IMR-90 (cell line): Measurements from ENCODE around the gene SAMD11. TPM values are rescaled to one million over a fixed set of nuclear protein-coding genes. Genes with fewer than 3 reads are reported as not detected.
"Not testable (repeated sequence)": the region's sequence is repeated elsewhere in the genome, so short reads cannot be mapped to it uniquely, and the experiment has no call there.

Experiments
- ATAC-seq: fragments of 200-7000 bp; cut with Tn5 transposase; 2 replicates; pipeline ENCODE4 v1.9.1; 2020; ENCODE audit warnings: low read depth, mild to moderate bottlenecking, moderate library complexity
- BruUV-seq: library from RNA; stranded (reverse); fragments of 400-500 nt; replicated peaks from 2 replicates; lab custom pipeline; 2021; lab: Mats Ljungman, UMichigan
- CTCF ChIA-PET: fragments of 300-600 bp; formaldehyde crosslinking; extraction: SDS; loops from one replicate; lab custom pipeline; 2021; ENCODE audit warnings: antibody characterized with exemption; lab: Yijun Ruan, JAX
- POLR2A ChIA-PET: fragments of 300-600 bp; sonication (Branson Sonifier 250); formaldehyde crosslinking; loops from one replicate; lab custom pipeline; 2022; ENCODE audit warnings: antibody characterized with exemption; ENCODE audit not compliant: unreplicated experiment; lab: Charles Lee
- DNase-seq: peaks from one replicate; pipeline ENCODE4 v3.0.0; 2013
- H2AFZ ChIP-seq: replicated peaks from 2 replicates; pipeline ENCODE3; 2013; ENCODE audit warnings: low read length, mild to moderate bottlenecking; ENCODE audit not compliant: poor library complexity
- H2AK5ac ChIP-seq: 2 replicates; pipeline ENCODE4 v1.6.1; 2013; ENCODE audit warnings: low read depth, low read length, inconsistent platforms
- H2AK9ac ChIP-seq: replicated peaks from 2 replicates; pipeline ENCODE3; 2013; ENCODE audit warnings: mild to moderate bottlenecking, low read depth, low read length, moderate library complexity; ENCODE audit not compliant: poor library complexity
- H2BK120ac ChIP-seq: 2 replicates; pipeline ENCODE4 v1.6.1; 2013; ENCODE audit warnings: low read depth, low read length, inconsistent platforms
- H2BK15ac ChIP-seq: 3 replicates; pipeline ENCODE4 v1.6.1; 2013; ENCODE audit warnings: low read depth, low read length, inconsistent platforms
- H2BK20ac ChIP-seq: 2 replicates; pipeline ENCODE4 v1.6.1; 2013; ENCODE audit warnings: low read depth, mild to moderate bottlenecking, inconsistent platforms, low read length, moderate library complexity
- H2BK5ac ChIP-seq: 2 replicates; pipeline ENCODE4 v1.6.1; 2013; ENCODE audit warnings: mild to moderate bottlenecking, low read depth, low read length, inconsistent platforms; ENCODE audit not compliant: poor library complexity, severe bottlenecking
- H3K14ac ChIP-seq: replicated peaks from 2 replicates; pipeline ENCODE4 v1.6.1; 2013; ENCODE audit warnings: low read depth, low read length, inconsistent platforms
- H3K18ac ChIP-seq: 2 replicates; pipeline ENCODE4 v1.6.1; 2013; ENCODE audit warnings: low read depth, low read length, control low read depth
- H3K23ac ChIP-seq: 2 replicates; pipeline ENCODE4 v1.6.1; 2013; ENCODE audit warnings: low read depth, low read length, inconsistent platforms
- H3K27ac ChIP-seq: 2 replicates; pipeline ENCODE4 v1.5.1; 2013; ENCODE audit warnings: mild to moderate bottlenecking, control low read depth, low read length; ENCODE audit not compliant: insufficient read depth
- H3K27me3 ChIP-seq: 2 replicates; pipeline ENCODE4 v1.6.1; 2013; ENCODE audit warnings: low read length; ENCODE audit not compliant: control insufficient read depth, insufficient read depth
- H3K36me3 ChIP-seq: 2 replicates; pipeline ENCODE4 v1.6.1; 2013; ENCODE audit warnings: low read length, mixed read lengths; ENCODE audit not compliant: control insufficient read depth, insufficient read depth
- H3K4ac ChIP-seq: 2 replicates; pipeline ENCODE4 v1.6.1; 2013; ENCODE audit warnings: low read depth, low read length, inconsistent platforms
- H3K4me1 ChIP-seq: 2 replicates; pipeline ENCODE4 v1.6.1; 2013; ENCODE audit warnings: low read length, mixed read lengths; ENCODE audit not compliant: control insufficient read depth, insufficient read depth
- H3K4me2 ChIP-seq: 2 replicates; pipeline ENCODE4 v1.6.1; 2013; ENCODE audit warnings: low read depth, mild to moderate bottlenecking, control low read depth, low read length, moderate library complexity
- H3K4me3 ChIP-seq: 2 replicates; pipeline ENCODE4 v1.5.1; 2013; ENCODE audit warnings: low read depth, mild to moderate bottlenecking, control low read depth, low read length, moderate library complexity; ENCODE audit not compliant: insufficient read depth
- H3K56ac ChIP-seq: 2 replicates; pipeline ENCODE4 v1.6.1; 2013; ENCODE audit warnings: low read length, inconsistent platforms; ENCODE audit not compliant: insufficient read depth; ENCODE audit errors: extremely low read depth
- H3K79me1 ChIP-seq, 2 experiments: 2 replicates each; pipeline ENCODE4 v1.6.1; 2013; ENCODE audit warnings: low read length in 2 of 2, inconsistent platforms in 1 of 2, low read depth in 1 of 2
- H3K9ac ChIP-seq: 2 replicates; pipeline ENCODE4 v1.6.1; 2013; ENCODE audit warnings: low read depth, low read length, control low read depth
- H3K9me1 ChIP-seq: 2 replicates; pipeline ENCODE4 v1.6.1; 2013; ENCODE audit warnings: low read length, inconsistent platforms; ENCODE audit not compliant: insufficient read depth
- H3K9me3 ChIP-seq: 2 replicates; pipeline ENCODE4 v1.6.1; 2013; ENCODE audit warnings: low read length; ENCODE audit not compliant: control insufficient read depth, insufficient read depth
- H4K20me1 ChIP-seq: 2 replicates; pipeline ENCODE4 v1.6.1; 2013; ENCODE audit warnings: low read length, inconsistent platforms; ENCODE audit not compliant: insufficient read depth
- H4K5ac ChIP-seq: 2 replicates; pipeline ENCODE4 v1.6.1; 2013; ENCODE audit warnings: mild to moderate bottlenecking, low read depth, low read length, control low read depth
- H4K8ac ChIP-seq, 2 experiments: 2 replicates each; pipeline ENCODE4 v1.6.1; 2013; ENCODE audit warnings: low read depth in 2 of 2, low read length in 2 of 2, control low read depth in 1 of 2, inconsistent platforms in 1 of 2
- H4K91ac ChIP-seq: 2 replicates; pipeline ENCODE4 v1.6.1; 2013; ENCODE audit warnings: low read depth, low read length, inconsistent platforms; ENCODE audit not compliant: insufficient read depth
- ELK1 ChIP-seq: fragments of 150-350 bp; IDR thresholded peaks from 2 replicates; pipeline ENCODE4 v1.6.1; 2016; ENCODE audit warnings: low read depth, mild to moderate bottlenecking, low read length, moderate library complexity, borderline replicate concordance
- WGBS, 2 experiments: methylation state at CpG; one replicate each; pipeline versions ENCODE4 v1.1.5 to v1.1.7; 2013; ENCODE audit warnings: missing lambda C conversion rate in 2 of 2; ENCODE audit not compliant: insufficient read length in 1 of 2; ENCODE audit errors: extremely low coverage in 2 of 2; 5-methylcytosine and 5-hydroxymethylcytosine counted together
- dilution Hi-C: fragments of 300-500 bp; cut with HindIII; formaldehyde crosslinking; loops from one replicate; pipeline ENCODE4 v1.14.3; 2018; ENCODE audit warnings: low sequenced_read_pairs; ENCODE audit not compliant: unreplicated experiment
- in situ Hi-C: fragments of 300-500 bp; cut with MboI; formaldehyde crosslinking; loops from 3 replicates; pipeline ENCODE4 v1.14.3; 2019; ENCODE audit warnings: low sequenced_read_pairs, inconsistent platforms, mixed read lengths
- intact Hi-C: fragments of 100-400 bp; cut with micrococcal nuclease; formaldehyde crosslinking; loops from 2 replicates; pipeline ENCODE4 v1.10.0; 2022
- polyA plus RNA-seq, 3 experiments: library from polyadenylated mRNA; depleted of rRNA; stranded (reverse); fragments of >200 nt; gene quantifications; 2 replicates each; pipeline ENCODE4 v1.2.3, GENCODE V29; 2012; ENCODE audit warnings: low replicate concordance in 1 of 3
- total RNA-seq: library from RNA; depleted of rRNA; stranded (reverse); fragments of >200 nt; gene quantifications from 2 replicates; pipeline ENCODE4 v1.2.3, GENCODE V29; 2012

SAMD11 gene
- total and polyA plus RNA-seq, 2 of the 4 experiments (the other 2 are of a cell fraction): 5.9 to 22.9 TPM

- no peak for TF ChIP-seq ELK1
Measured at GRCh38 chr1:945688-946556, 22.2 kb downstream of the SAMD11 start (continued).

GRCh38 chr1:946811-947210 is 23.1 kb downstream of the SAMD11 start:
- H2BK15ac ChIP-seq, dilution Hi-C loops, H3K23ac ChIP-seq, H2BK5ac ChIP-seq, intact Hi-C loops, H3K27me3 ChIP-seq, H4K8ac ChIP-seq, H2AFZ ChIP-seq, ATAC-seq, H3K9me3 ChIP-seq, H2BK120ac ChIP-seq, H2BK20ac ChIP-seq, H3K9ac ChIP-seq, H3K4ac ChIP-seq, CTCF ChIA-PET, BruUV-seq, H3K56ac ChIP-seq, H3K27ac ChIP-seq, H2AK9ac ChIP-seq, POLR2A ChIA-PET, H3K9me1 ChIP-seq, H4K91ac ChIP-seq, H3K4me3 ChIP-seq, H2AK5ac ChIP-seq, H3K4me2 ChIP-seq, H3K18ac ChIP-seq, DNase-seq, in situ Hi-C loops, H4K5ac ChIP-seq, H3K14ac ChIP-seq: not testable (repeated sequence)
- Histone ChIP-seq H3K4me1 (peaks cover 26% of the 10 kb centered on the region), H3K36me3 (peaks cover 55% of the 10 kb centered on the region), H4K20me1 (peaks cover 24% of the 10 kb centered on the region), H3K79me1 (peaks cover 9 to 15% of the 10 kb centered on the region in 2 experiments)
- 90% methylated on average over 5 of the region's 13 CpGs; no CpG with 5 or more reads in 1 of the 2 experiments for WGBS, 2 experiments
